NCI-H2029 treated with DMSO at 0.1 percent for 48 hours (cell line): Measurements from ENCODE around the gene HYLS1.

Experiments used
- DNase-seq: peaks from one replicate; lab custom pipeline; 2025; lab: John Stamatoyannopoulos, UW

The HYLS1 gene

GRCh38 chr11:125933030-125933813, 45.8 kb downstream of the HYLS1 start:
- DNase-seq = no peak

GRCh38 chr11:125934473-125934872, 47.0 kb downstream of the HYLS1 start:
- no peak for DNase-seq

- no peak for DNase-seq
These were observed 47.6 kb downstream of the HYLS1 start for GRCh38 chr11:125935056-125935455.

GRCh38 chr11:125935618-125936199, 48.2 kb downstream of the HYLS1 start:
- no peak for DNase-seq

- no peak for DNase-seq
These were observed 51.0 kb downstream of the HYLS1 start for GRCh38 chr11:125938418-125938817.

GRCh38 chr11:125939081-125939521, 51.6 kb downstream of the HYLS1 start:
- no peak for DNase-seq

- no peak for DNase-seq
These were observed 52.7 kb downstream of the HYLS1 start for GRCh38 chr11:125940145-125940544.

GRCh38 chr11:125941267-125941618, 53.8 kb downstream of the HYLS1 start:
- no peak for DNase-seq

GRCh38 chr11:125941619-125942611, 54.4 kb downstream of the HYLS1 start:
- peak; percentile 40 for DNase-seq

- DNase-seq = no peak
These were observed 55.4 kb downstream of the HYLS1 start for GRCh38 chr11:125942771-125943428.

GRCh38 chr11:125943661-125944349, 56.3 kb downstream of the HYLS1 start:
- DNase-seq = no peak

GRCh38 chr11:125944350-125945010, 57.0 kb downstream of the HYLS1 start:
- no peak for DNase-seq

GRCh38 chr11:125945011-125945796, 57.7 kb downstream of the HYLS1 start:
- DNase-seq = no peak

- no peak for DNase-seq
These were observed 58.5 kb downstream of the HYLS1 start, which contains the start of gene VSIG10L2 for GRCh38 chr11:125945797-125946520. TSS of gene VSIG10L2 (plus strand) at chr11:125946044. CDS start at chr11:125946056, 12 bp downstream.

GRCh38 chr11:125946712-125947418, 59.4 kb downstream of the HYLS1 start:
- DNase-seq = no peak

- DNase-seq = no peak
These were observed 60.2 kb downstream of the HYLS1 start for GRCh38 chr11:125947419-125948277.

GRCh38 chr11:125948278-125949051, 61.0 kb downstream of the HYLS1 start:
- DNase-seq = no peak
